SJSA1 (cell line): ENCODE results near the gene PRRX2. TPM values are rescaled to one million over a fixed set of nuclear protein-coding genes. Genes with fewer than 3 reads are reported as not detected.
"Not testable (repeated sequence)": the region's sequence is repeated elsewhere in the genome, so short reads cannot be mapped to it uniquely, and the experiment has no call there.

Source experiments
- DNase-seq, 2 experiments: peaks; one replicate each; pipeline ENCODE4 v3.0.0-alpha.2; 2015 to 2020; ENCODE audit warnings: low spot score in 2 of 2, low read depth in 1 of 2
- H3K27ac ChIP-seq: fragments of 250-450 bp; sonication (Bioruptor Pico); 2 replicates; pipeline ENCODE4 v1.5.1; 2020; ENCODE audit warnings: mild to moderate bottlenecking, moderate library complexity
- H3K27me3 ChIP-seq: fragments of 250-450 bp; sonication (Bioruptor Pico); replicated peaks from 2 replicates; pipeline ENCODE4 v1.5.1; 2020; ENCODE audit warnings: mild to moderate bottlenecking, moderate library complexity
- H3K36me3 ChIP-seq: fragments of 250-450 bp; sonication (Bioruptor Pico); 2 replicates; pipeline ENCODE4 v1.5.1; 2020; ENCODE audit warnings: mild to moderate bottlenecking
- H3K4me1 ChIP-seq: fragments of 250-450 bp; sonication (Bioruptor Pico); replicated peaks from 2 replicates; pipeline ENCODE4 v1.6.1; 2021; ENCODE audit warnings: mild to moderate bottlenecking
- H3K4me3 ChIP-seq: fragments of 250-450 bp; sonication (Bioruptor Pico); 2 replicates; pipeline ENCODE4 v1.5.1; 2020; ENCODE audit warnings: mild to moderate bottlenecking
- H3K9me3 ChIP-seq: fragments of 250-450 bp; sonication (Bioruptor Pico); replicated peaks from 2 replicates; pipeline ENCODE4 v1.5.1; 2020; ENCODE audit warnings: mild to moderate bottlenecking
- total RNA-seq: library from RNA; depleted of rRNA; stranded (reverse); fragments of >200 nt; shearing (Covaris generic); gene quantifications from 2 replicates; pipeline ENCODE4 v1.2.3, GENCODE V29; 2014

The PRRX2 gene
- total RNA-seq, 1 experiment from 2014 or later = 9.8 TPM

DNA sequence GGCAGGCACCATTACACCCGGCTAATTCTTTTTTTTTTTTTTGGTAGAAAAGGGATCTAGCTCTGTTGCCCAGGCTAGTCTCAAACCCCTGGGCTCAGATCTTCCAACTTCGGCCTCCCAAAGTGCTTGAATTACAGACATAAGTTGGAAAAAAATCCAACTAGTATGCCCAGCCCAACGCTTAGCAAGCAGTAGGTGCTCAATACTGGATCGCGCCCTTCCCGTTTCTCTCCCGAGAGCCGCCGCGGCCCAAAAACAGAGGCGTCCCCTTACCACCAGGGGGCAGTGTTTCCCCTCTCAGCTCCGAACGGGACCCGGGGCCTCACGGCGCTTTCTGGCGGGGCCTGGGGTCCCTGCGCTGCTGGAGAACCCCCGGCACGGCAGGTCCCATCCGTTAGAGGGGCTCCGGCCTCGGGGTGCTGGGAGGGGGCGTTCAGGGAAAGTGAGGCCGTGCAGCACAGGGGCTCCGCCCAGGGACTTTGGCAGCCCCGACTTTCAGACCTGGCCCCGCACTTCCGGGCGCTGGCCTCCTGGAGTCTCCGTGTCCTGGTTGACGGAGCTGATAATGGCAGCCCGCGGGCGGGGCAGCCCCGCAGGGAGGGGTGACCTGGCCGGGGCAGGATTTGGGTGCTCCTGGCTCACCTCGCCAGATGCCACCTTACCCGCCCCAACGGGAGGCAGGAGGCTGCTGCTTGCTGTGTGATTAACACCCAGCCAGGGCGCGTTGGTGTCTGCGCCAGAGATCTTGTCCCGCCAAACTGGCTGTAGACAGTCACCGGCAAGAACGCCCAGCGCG is 72.2 kb downstream of the PRRX2 start:
- peaks cover 6% of the 10 kb centered on the region for H3K4me1 ChIP-seq
- H3K27ac ChIP-seq = peak overlapping the region; percentile 66
- DNase-seq = peak; percentile 79 to 89
- H3K36me3 ChIP-seq = no peaks in the 10 kb centered on the region
- no peaks in the 10 kb centered on the region for H3K27me3 ChIP-seq
- peak overlapping the region; percentile 34 for H3K4me3 ChIP-seq
- H3K9me3 ChIP-seq = no peaks in the 10 kb centered on the region

DNA sequence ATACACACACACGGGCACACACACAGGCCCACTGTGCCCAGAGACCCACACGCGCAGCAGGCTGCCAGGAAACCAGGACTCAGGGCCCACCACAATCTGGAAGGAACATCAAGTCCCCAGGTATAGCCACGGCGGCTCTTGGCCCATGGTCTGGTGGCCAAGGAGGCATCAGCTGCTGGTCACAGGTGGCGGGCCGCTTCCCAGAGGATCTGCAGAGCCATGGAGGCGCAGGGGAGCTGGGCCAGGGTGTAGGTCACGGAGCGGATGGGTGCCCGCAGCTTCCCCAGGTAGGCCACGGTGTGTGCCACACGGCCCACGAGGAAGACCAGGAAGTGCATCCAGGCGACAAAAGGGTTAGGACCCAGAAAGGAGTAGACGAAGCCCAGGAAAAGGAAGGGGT is 74.0 kb downstream of the PRRX2 start:
- Histone ChIP-seq H3K27ac (no peak overlapping the region), H3K4me1 (peaks cover 6% of the 10 kb centered on the region), H3K9me3 (no peaks in the 10 kb centered on the region), H3K27me3 (no peaks in the 10 kb centered on the region), H3K36me3 (no peaks in the 10 kb centered on the region), H3K4me3 (no peak overlapping the region)
- no peak for DNase-seq

DNA sequence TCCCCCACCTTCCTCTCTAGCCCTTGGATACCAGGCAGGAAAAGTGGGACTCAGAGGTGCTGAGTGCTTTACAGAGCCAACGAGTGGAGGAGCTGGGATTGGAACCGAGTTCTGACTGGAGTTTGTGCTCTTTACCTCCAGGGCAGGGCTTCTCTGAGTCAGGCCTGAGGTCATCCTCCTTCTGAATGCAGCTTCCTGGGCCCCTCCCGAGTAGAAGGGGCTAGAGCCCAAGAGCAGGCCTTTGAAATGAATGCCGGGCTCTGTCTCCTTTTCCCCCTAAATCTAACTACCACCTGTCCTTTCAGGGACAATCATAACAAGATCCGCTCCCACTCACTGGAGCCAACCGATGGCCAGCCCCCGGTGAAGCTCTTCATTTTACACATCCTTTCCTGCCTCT is 74.7 kb downstream of the PRRX2 start:
- Histone ChIP-seq H3K36me3 (no peaks in the 10 kb centered on the region), H3K4me3 (no peak overlapping the region), H3K9me3 (no peaks in the 10 kb centered on the region), H3K4me1 (peaks cover 6% of the 10 kb centered on the region), H3K27ac (no peak overlapping the region), H3K27me3 (no peaks in the 10 kb centered on the region)
- no peak for DNase-seq

DNA sequence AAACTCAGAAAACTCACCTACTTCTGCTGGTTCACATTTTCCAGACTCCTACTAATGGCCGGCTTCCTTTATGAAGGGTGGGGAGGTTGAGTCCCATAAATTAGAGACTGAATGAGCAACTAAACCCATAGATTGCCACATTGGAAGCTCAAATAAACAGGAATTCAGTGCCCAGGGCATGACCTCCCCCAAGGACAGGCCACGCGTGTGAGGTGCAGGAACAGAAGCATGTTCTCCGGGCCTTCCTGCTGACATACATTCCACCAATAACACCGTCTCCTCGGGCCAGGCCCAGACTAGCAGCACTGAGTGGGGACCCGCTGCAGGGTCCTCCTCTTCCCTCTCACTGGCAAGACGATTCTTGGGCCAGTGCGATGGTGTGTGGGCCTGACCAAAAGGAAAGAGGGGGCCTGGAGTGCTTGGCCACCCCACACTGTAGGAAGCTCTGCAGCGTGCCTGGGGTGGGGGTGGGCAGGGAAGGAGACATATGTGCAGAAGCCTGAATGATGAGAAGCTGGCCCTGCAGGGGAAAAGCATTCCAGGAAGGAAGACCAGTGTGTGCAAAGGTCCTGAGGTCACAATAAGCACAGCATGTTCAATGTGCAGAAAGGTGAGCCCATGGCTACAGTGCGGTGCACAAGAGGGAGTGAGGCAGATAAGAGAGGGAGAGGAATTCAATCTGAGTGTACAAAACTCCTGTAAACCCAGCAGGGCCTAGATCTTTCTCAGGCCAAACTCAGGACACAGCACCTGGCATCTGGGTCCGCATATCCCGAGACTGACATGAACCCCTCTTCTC is 75.4 kb downstream of the PRRX2 start:
- H3K27ac ChIP-seq = no peak overlapping the region
- H3K4me3 ChIP-seq = no peak overlapping the region
- H3K9me3 ChIP-seq = no peaks in the 10 kb centered on the region
- H3K27me3 ChIP-seq = no peaks in the 10 kb centered on the region
- no peak for DNase-seq
- H3K36me3 ChIP-seq = no peaks in the 10 kb centered on the region
- H3K4me1 ChIP-seq = peaks cover 7% of the 10 kb centered on the region

DNA sequence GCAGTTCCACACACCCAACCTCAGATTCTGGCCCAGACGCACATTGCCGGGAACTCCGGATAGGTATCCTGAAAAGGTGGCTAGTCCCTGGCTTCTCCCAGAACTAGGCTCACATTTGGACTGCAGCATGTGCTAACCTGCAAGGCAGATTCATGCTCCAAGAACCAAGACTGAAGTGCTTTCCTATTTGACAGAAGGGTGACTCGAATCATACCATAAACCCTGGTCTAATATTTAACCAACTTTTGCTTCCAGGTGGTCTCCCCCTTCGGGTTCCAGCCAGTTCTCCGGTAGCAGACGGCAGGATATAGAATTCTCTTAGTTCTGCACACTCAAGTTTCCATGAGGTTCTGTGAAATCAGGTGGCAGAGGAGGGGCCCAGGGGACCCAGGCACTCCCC is 79.8 kb downstream of the PRRX2 start:
- peaks cover 39% of the 10 kb centered on the region for H3K4me1 ChIP-seq
- no peak for DNase-seq
- H3K27me3 ChIP-seq = no peaks in the 10 kb centered on the region
- H3K4me3 ChIP-seq = no peak overlapping the region
- H3K36me3 ChIP-seq = no peaks in the 10 kb centered on the region
- H3K27ac ChIP-seq = no peak overlapping the region
- no peaks in the 10 kb centered on the region for H3K9me3 ChIP-seq

DNA sequence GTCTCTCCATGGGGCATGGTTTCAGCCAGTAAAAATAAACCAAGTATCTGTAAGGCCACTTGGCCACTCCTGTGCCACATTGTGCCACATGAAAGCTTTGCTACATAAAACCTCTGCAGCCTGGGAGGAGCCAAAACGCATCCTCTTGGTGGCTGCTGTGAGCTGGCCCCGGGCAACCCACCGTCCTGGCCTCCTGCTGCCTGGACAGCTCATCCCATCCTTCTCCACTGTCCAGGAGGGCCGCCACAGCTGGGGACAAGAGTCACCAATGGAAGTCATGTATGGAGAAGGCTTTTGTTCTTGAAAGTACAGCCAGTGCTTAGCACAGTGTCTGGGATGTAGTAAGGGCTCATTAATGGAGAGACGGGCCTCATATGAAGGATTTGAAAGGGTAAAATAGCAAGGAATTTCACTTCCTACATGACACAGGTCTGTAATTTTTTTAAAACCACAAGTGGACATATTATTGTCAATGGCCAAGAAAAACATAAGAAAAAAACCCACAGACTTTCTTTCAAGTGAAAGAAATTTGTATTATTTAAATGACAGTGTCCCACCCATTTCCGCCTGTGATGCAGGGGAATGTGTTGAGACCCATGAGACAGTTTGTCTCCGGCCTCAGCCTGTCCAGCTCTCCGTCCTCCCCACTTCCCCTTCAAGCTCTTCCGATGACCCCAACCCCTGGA is 80.8 kb downstream of the PRRX2 start:
- Histone ChIP-seq H3K9me3 (no peaks in the 10 kb centered on the region), H3K27ac (peak overlapping the region; percentile 75), H3K4me3 (no peak overlapping the region), H3K27me3 (no peaks in the 10 kb centered on the region), H3K36me3 (no peaks in the 10 kb centered on the region), H3K4me1 (peaks cover 47% of the 10 kb centered on the region)
- peak in 1 of 2 experiments; percentile 52 for DNase-seq

DNA sequence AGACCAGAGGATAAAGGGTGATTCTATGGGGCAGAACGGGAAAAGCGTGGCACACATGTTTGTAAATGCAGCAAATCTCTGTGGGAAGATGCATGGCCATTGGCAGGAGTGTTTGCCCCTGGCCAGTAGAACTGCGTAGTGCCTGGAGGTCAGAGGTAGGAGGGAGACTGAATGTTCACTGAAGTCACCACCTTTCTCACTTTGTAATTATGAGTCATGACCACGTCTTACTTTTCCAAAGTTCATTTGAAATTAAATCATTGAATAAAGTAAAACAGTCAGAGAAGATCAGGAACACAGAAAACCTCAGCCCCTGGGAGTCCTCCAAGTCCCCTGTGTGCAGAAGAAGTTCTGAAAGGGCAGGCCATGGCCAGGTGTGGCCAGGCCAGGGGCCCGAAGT is 82.8 kb downstream of the PRRX2 start:
- no peak overlapping the region for H3K27ac ChIP-seq
- no peaks in the 10 kb centered on the region; the same call in 1 of the 2 replicates for H3K36me3 ChIP-seq
- no peaks in the 10 kb centered on the region for H3K27me3 ChIP-seq
- no peak for DNase-seq
- peaks cover 67% of the 10 kb centered on the region for H3K4me1 ChIP-seq
- H3K4me3 ChIP-seq = no peak overlapping the region
- H3K9me3 ChIP-seq = no peaks in the 10 kb centered on the region

DNA sequence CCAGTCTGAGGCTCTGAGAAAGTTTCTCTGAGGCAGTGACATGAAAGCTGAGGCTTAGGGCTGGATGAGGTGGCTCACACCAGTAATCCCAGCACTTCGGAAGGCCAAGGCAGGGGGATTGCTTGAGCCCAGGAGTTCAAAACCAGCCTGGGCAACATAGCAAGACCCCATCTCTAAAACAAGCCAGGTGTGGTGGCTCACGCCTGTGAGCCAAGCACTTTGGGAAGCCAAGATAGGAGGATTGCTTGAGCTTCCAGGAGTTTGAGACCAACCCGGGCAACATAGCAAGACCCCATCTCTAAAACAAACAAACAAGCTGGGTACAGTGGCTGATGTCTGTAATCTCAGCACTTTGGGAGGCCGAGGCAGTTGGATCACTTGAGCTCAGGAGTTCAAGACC is 83.6 kb downstream of the PRRX2 start:
- Histone ChIP-seq H3K27ac (peak overlapping the region; percentile 80; the same call in 1 of the 2 replicates), H3K4me1 (peaks cover 68% of the 10 kb centered on the region)
- not testable (repeated sequence) for H3K9me3 ChIP-seq

DNA sequence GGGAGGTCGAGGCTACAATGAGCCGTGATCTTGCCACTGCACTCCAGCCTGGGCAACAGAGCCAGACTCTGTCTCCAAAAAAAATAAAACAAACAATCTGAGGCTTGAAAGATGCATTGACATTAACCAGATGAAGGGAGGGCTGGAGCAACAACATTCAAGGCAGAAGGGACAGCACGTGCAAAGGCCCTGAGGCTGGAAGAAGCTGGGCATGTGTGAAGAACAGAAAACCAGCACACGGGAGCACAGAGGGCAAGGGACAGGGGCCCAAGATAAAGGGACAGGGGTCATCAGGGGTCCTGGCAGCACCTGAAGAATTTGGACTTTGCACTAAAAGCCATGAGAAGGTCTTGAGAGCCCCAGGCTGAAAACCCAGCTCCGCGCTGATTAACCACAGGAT is 84.1 kb downstream of the PRRX2 start:
- Histone ChIP-seq H3K4me3 (no peak overlapping the region), H3K4me1 (peaks cover 68% of the 10 kb centered on the region), H3K9me3 (no peaks in the 10 kb centered on the region), H3K27ac (peak overlapping the region; percentile 80), H3K27me3 (no peaks in the 10 kb centered on the region), H3K36me3 (no peaks in the 10 kb centered on the region; the same call in 1 of the 2 replicates)
- DNase-seq = no peak

More for the DNA sequence above, 83.6 kb downstream of the PRRX2 start:
- H3K27me3 ChIP-seq, H3K4me3 ChIP-seq, DNase-seq, H3K36me3 ChIP-seq: not testable (repeated sequence)

DNA sequence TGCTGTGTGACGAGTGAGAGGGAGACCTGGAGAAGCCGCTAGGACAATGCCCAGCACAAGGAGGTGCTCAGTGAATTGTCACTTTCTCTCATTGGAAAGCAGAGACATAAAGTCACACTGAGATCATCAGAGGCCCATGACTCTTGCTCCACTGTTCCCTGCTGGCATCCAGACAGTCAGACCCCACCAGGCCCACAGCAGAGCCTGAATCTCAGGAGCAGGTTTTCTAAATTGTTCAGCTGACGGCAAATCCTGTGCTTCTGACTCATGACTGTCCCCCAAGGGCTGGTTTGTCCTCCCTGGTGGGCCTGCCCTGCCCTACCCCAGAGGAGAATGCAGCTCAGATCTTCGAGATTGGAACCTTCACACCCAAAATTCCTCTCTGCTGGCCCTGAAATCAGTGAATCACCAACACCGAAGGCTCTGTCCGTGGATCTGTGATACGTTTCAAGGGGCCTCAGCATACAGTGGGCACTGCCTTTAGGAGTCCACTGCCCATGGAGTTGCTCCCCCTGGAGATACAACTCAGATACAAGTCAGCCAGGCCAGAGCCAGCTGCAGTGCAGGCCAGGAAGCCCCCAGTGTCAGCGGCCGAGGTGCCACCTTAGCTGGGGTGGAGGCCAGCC is 84.7 kb downstream of the PRRX2 start:
- Histone ChIP-seq H3K4me1 (peaks cover 68% of the 10 kb centered on the region), H3K27me3 (no peaks in the 10 kb centered on the region), H3K27ac (peak overlapping the region; percentile 80), H3K36me3 (no peaks in the 10 kb centered on the region; the same call in 1 of the 2 replicates), H3K9me3 (no peaks in the 10 kb centered on the region), H3K4me3 (no peak overlapping the region)
- DNase-seq = peak; percentile 72 to 84

DNA sequence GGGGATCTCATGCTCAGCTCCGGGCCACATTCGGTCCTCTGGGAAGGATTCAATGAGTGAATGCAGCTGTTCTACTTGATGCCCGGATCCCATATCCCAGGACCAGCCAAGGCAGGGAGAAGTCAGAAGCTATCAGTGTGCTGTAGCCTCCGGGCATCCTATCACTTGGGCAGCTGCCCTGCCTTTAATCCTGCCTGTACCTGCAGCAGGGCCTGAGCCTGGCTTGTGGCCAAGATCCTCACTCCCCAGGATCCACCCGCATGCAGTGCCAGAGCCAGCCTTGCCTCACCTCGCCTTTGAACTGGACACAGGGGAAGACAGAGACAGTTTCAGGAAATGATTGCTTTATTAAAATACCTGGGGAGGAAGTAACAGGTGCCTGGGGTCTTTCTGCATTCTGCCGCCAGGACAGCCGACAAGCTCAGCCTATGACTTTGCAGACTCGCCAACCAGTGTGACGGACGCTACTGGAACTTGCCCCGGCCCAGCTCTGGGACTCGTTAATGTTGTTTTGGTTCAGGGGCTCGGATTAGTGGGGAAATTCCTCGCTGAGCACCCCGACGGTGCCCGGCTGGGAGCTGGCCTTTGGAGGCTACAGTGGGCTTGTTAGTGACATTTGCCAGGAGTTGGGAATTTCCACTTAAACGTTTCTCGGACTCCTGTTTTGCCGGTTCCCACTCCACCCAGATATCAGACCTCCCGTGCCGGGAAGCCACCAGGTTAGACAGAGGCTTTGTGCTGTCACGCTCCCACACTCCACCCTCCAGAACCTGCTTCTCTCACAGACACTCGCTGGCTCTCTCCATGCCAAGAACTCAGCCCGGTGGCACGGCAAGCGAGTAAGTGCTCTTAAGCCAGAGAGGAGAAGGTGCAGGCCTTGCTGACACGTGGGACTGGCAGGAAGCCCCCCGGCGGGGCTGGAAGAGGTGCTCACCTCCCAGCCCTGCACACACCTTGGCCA is 86.7 kb downstream of the PRRX2 start:
- DNase-seq = peak in 1 of 2 experiments; percentile 15
- H3K27me3 ChIP-seq = no peaks in the 10 kb centered on the region
- H3K4me3 ChIP-seq = peak overlapping the region; percentile 27
- H3K27ac ChIP-seq = no peak overlapping the region
- H3K36me3 ChIP-seq = no peaks in the 10 kb centered on the region; the same call in 1 of the 2 replicates
- H3K9me3 ChIP-seq = no peaks in the 10 kb centered on the region
- peaks cover 55% of the 10 kb centered on the region for H3K4me1 ChIP-seq

DNA sequence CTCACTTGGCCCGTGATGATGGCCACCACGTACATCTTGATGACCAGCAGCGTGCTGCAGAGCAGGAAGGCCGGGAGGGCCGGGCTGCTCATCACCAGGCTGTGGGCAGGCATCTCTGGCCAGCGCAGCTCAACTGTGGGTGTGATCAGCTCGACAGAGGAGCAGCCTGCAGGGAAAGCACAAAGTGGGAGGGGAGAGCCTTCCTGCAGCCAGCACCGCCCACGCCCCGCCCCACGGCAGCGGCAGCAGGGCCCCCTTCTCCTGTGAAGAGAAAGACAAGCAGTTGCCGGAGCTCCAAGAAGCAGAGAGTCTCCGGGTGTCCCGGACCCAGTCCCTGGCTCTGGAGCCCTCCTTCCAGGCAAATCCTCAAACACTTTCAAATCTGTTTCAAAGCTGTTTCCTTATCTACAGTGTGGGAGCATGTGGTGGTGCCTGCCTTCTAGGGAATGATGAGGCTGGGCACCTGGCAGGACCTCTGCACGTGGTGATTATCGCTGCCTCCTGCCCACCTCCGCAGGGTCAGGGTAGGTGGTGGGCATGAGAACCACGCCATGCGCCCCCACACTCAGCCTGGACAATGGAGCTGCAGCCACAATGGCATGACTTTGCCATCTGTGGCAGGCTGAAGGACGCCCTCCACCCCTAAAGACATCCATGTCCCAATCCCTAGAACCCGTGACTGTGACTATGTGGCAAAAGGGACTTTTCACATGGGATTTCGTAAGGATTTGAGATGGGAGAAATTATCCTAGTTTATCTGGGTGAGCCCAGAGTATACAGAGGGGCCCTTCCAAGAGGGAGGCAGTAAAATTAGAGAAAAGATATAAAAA is 87.7 kb downstream of the PRRX2 start, which contains the start of gene PTGES:
PTGES (minus strand) TSS at position 143 of the 830 bp plus-strand sequence; CDS start at position 113, 30 bp downstream.
- peaks cover 50% of the 10 kb centered on the region for H3K4me1 ChIP-seq
- H3K4me3 ChIP-seq = peak within 1 kb of the TSS; percentile 27
- H3K9me3 ChIP-seq = no peaks in the 10 kb centered on the region
- no peak within 1 kb of the TSS for H3K27ac ChIP-seq
- DNase-seq = peak; percentile 69 to 86
- no peaks in the 10 kb centered on the region for H3K27me3 ChIP-seq
- no peaks in the 10 kb centered on the region; the same call in 1 of the 2 replicates for H3K36me3 ChIP-seq
